Stomach (tissue), 4 donors: ENCODE measurements around the gene NLRP5.

Experiments used
- CTCF ChIP-seq, 7 experiments: fragments of 450-650 bp in 4 of 7; fragments of 200-600 bp in 3 of 7; sonication (generic) in 3 of 7; IDR thresholded peaks; one replicate each; pipeline ENCODE4 v1.5.1; 2016 to 2019; ENCODE audit warnings: antibody characterized with exemption in 7 of 7, control low read depth in 2 of 7, mild to moderate bottlenecking in 1 of 7
- EP300 ChIP-seq: sonication (generic); formaldehyde crosslinking; IDR thresholded peaks from one replicate; pipeline ENCODE4 v1.6.1; 2017; ENCODE audit warnings: antibody characterized with exemption

DNA sequence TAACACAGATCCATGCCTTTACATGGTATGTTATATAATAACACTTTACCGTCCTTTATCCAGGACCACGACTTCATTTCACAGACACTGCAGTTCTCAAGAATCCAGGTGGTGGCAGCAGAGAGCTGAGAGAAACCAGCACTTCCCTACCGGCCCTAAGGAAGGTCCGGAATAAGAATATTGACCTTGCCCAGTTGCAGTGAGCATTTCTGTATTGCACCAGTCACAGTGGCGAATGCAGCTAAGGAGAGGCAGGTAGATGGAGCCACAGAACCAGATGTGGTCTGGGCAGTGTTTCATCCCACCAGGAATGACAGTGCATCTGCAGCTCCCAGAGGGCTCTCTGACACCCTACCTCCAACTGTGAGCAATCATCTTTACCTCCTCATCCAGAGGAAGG, 89.9 kb downstream of the NLRP5 start:
- TF ChIP-seq CTCF (IDR thresholded peaks at IDR 0.05) (peak in 5 of 7 experiments; percentile 70 to 84 (median 81)), EP300 (no peak)
